Measurements from ENCODE around the gene AQP4. TPM values are rescaled to one million over a fixed set of nuclear protein-coding genes. Genes with fewer than 3 reads are reported as not detected.
A peak's percentile ranks its signal among the peaks of the same experiment; 100 is the strongest.

Gene AQP4
- total RNA-seq = 20.0 TPM
- long read RNA-seq, full-length matches to known transcripts = 23 of 31 reads
- long read RNA-seq, partial matches to known transcripts = 0 of 31 reads
- long read RNA-seq, other reads (novel, unspliced or antisense) = 8 of 31 reads

- intact Hi-C loops (cut with micrococcal nuclease) = no loop called here
- peak; percentile 84 for ATAC-seq
- peak; percentile 56 for DNase-seq
Measured at GRCh38 chr18:26865557-26865956, at the start of gene AQP4. Gene AQP4, minus strand, starts transcription at chr18:26865707. Its CDS starts 18 bp downstream, at chr18:26865689.

- no peak for DNase-seq
- intact Hi-C loops (cut with micrococcal nuclease) = no loop called here
- no peak for ATAC-seq
Measured at GRCh38 chr18:26911840-26912239, 46.3 kb upstream of the AQP4 start.

GRCh38 chr18:26909599-26910290 lies 44.2 kb upstream of the AQP4 start:
- intact Hi-C loops (cut with micrococcal nuclease) = no loop called here
- DNase-seq (no peak), ATAC-seq (peak; percentile 25)

GRCh38 chr18:26908906-26909305 lies 43.4 kb upstream of the AQP4 start:
- ATAC-seq (no peak), DNase-seq (no peak)
- intact Hi-C loops (cut with micrococcal nuclease) = no loop called here

GRCh38 chr18:26902291-26902690 lies 36.8 kb upstream of the AQP4 start:
- no peak for ATAC-seq
- intact Hi-C loops (cut with micrococcal nuclease) = no loop called here
- DNase-seq = no peak

- intact Hi-C loops (cut with micrococcal nuclease) = no loop called here
- no peak for ATAC-seq
- no peak for DNase-seq
Measured at GRCh38 chr18:26901020-26901419, 35.5 kb upstream of the AQP4 start.

- intact Hi-C loops (cut with micrococcal nuclease) = no loop called here
- DNase-seq = no peak
- ATAC-seq = no peak
Measured at GRCh38 chr18:26894426-26894825, 28.9 kb upstream of the AQP4 start.

- ATAC-seq = no peak
- no peak for DNase-seq
- intact Hi-C loops (cut with micrococcal nuclease) = no loop called here
Measured at GRCh38 chr18:26893996-26894395, 28.5 kb upstream of the AQP4 start.

GRCh38 chr18:26888259-26888658 lies 22.8 kb upstream of the AQP4 start:
- DNase-seq (no peak), ATAC-seq (no peak)
- intact Hi-C loops (cut with micrococcal nuclease) = no loop called here

- intact Hi-C loops (cut with micrococcal nuclease) = no loop called here
- ATAC-seq (no peak), DNase-seq (no peak)
Measured at GRCh38 chr18:26875040-26875654, 9.6 kb upstream of the AQP4 start.

GRCh38 chr18:26874283-26874682 lies 8.8 kb upstream of the AQP4 start:
- DNase-seq = no peak
- no peak for ATAC-seq
- intact Hi-C loops (cut with micrococcal nuclease) = no loop called here

- DNase-seq (no peak), ATAC-seq (no peak)
- intact Hi-C loops (cut with micrococcal nuclease) = no loop called here
Measured at GRCh38 chr18:26869640-26870039, 4.1 kb upstream of the AQP4 start.

GRCh38 chr18:26868968-26869586 lies 3.6 kb upstream of the AQP4 start:
- no peak for DNase-seq
- intact Hi-C loops (cut with micrococcal nuclease) = no loop called here
- ATAC-seq = no peak

- intact Hi-C loops (cut with micrococcal nuclease) = no loop called here
- DNase-seq = no peak
- ATAC-seq = no peak
Measured at GRCh38 chr18:26867471-26867870, 2.0 kb upstream of the AQP4 start.

- no peak for ATAC-seq
- no peak for DNase-seq
- intact Hi-C loops (cut with micrococcal nuclease) = no loop called here
Measured at GRCh38 chr18:26864658-26865057, 849 bp downstream of the AQP4 start.

GRCh38 chr18:26863921-26864497 lies 1.5 kb downstream of the AQP4 start:
- ATAC-seq (no peak), DNase-seq (no peak)
- intact Hi-C loops (cut with micrococcal nuclease) = no loop called here

- intact Hi-C loops (cut with micrococcal nuclease) = no loop called here
- ATAC-seq = peak; percentile 98
- peak; percentile 88 for DNase-seq
Measured at GRCh38 chr18:26863122-26863879, 2.2 kb downstream of the AQP4 start.

GRCh38 chr18:26862084-26862483 lies 3.4 kb downstream of the AQP4 start:
- DNase-seq (no peak), ATAC-seq (no peak)
- intact Hi-C loops (cut with micrococcal nuclease) = no loop called here

GRCh38 chr18:26854292-26854881 lies 11.1 kb downstream of the AQP4 start:
- ATAC-seq (no peak), DNase-seq (no peak)
- intact Hi-C loops (cut with micrococcal nuclease) = no loop called here
